HEK293 (cell line): ENCODE data around the gene POTEH.
"Not testable (repeated sequence)": the region's sequence is repeated elsewhere in the genome, so short reads cannot be mapped to it uniquely, and the experiment has no call there.

ENCODE experiments used
- ZBTB17 ChIP-seq: fragments of 450-650 bp; formaldehyde crosslinking; IDR thresholded peaks from 2 replicates; pipeline ENCODE4 v1.5.1; 2016; ENCODE audit warnings: missing biosample characterization, missing genetic modification characterization
- ZNF324 ChIP-seq: fragments of 450-650 bp; formaldehyde crosslinking; IDR thresholded peaks from 2 replicates; pipeline ENCODE4 v1.5.1; 2016; ENCODE audit warnings: missing biosample characterization, missing genetic modification characterization
- ZNF354C ChIP-seq: fragments of 450-650 bp; formaldehyde crosslinking; IDR thresholded peaks from 2 replicates; pipeline ENCODE4 v1.5.1; 2016; ENCODE audit warnings: missing biosample characterization, missing genetic modification characterization, low read depth, borderline replicate concordance
- ZNF510 ChIP-seq: fragments of 450-650 bp; formaldehyde crosslinking; IDR thresholded peaks from 2 replicates; pipeline ENCODE4 v1.5.1; 2018; ENCODE audit warnings: mild to moderate bottlenecking, missing genetic modification characterization, missing biosample characterization; ENCODE audit not compliant: insufficient replicate concordance
- ZNF549 ChIP-seq: fragments of 450-650 bp; IDR thresholded peaks from 2 replicates; pipeline ENCODE4 v1.5.1; 2018; ENCODE audit warnings: missing biosample characterization, missing genetic modification characterization, mild to moderate bottlenecking, inconsistent platforms, moderate library complexity
- ZSCAN30 ChIP-seq: fragments of 450-650 bp; IDR thresholded peaks from 2 replicates; pipeline ENCODE4 v1.5.1; 2018; ENCODE audit warnings: missing biosample characterization, mild to moderate bottlenecking, missing genetic modification characterization, moderate library complexity
- TF ChIP-seq, protein P1 (sequence below): fragments of 450-650 bp; formaldehyde crosslinking; IDR thresholded peaks from 2 replicates; pipeline ENCODE4 v1.5.1; 2016; ENCODE audit warnings: missing biosample characterization, missing genetic modification characterization
- TF ChIP-seq, protein P2 (sequence below): fragments of 450-650 bp; formaldehyde crosslinking; conservative IDR thresholded peaks from 2 replicates; pipeline ENCODE4 v1.5.1; 2016; ENCODE audit warnings: low read depth, missing biosample characterization, missing genetic modification characterization

DNA sequence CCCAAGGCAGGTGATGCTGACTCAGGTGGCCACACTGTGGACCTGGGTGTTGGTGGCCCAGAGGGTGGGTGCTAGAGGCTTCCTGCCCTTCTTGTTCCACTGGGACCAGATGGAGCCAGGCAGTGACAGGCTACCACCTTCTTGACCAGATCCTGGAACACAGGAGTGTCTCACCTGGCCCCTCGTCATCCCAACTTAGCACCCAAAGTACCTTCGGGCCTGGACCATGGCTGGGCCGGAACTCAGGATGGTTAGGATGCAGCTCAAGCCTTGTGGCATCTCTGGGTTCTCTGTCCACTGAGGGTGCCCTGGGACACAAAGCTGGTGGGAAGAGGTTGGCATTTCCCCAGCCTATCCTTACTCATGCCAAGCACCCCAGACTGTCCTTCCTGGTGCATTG is 2.7 kb upstream of the POTEH start:
- TF ChIP-seq ZSCAN30 (tag by site-specific recombination); ZNF510; ZNF354C (tag by site-specific recombination); ZBTB17 (tag by site-specific recombination); ZNF549 (tag by site-specific recombination); ZNF324 (tag by site-specific recombination): not testable (repeated sequence)
- TF ChIP-seq, protein P1, sequence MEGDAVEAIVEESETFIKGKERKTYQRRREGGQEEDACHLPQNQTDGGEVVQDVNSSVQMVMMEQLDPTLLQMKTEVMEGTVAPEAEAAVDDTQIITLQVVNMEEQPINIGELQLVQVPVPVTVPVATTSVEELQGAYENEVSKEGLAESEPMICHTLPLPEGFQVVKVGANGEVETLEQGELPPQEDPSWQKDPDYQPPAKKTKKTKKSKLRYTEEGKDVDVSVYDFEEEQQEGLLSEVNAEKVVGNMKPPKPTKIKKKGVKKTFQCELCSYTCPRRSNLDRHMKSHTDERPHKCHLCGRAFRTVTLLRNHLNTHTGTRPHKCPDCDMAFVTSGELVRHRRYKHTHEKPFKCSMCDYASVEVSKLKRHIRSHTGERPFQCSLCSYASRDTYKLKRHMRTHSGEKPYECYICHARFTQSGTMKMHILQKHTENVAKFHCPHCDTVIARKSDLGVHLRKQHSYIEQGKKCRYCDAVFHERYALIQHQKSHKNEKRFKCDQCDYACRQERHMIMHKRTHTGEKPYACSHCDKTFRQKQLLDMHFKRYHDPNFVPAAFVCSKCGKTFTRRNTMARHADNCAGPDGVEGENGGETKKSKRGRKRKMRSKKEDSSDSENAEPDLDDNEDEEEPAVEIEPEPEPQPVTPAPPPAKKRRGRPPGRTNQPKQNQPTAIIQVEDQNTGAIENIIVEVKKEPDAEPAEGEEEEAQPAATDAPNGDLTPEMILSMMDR (tag by site-specific recombination): not testable (repeated sequence)
- TF ChIP-seq, protein P2, sequence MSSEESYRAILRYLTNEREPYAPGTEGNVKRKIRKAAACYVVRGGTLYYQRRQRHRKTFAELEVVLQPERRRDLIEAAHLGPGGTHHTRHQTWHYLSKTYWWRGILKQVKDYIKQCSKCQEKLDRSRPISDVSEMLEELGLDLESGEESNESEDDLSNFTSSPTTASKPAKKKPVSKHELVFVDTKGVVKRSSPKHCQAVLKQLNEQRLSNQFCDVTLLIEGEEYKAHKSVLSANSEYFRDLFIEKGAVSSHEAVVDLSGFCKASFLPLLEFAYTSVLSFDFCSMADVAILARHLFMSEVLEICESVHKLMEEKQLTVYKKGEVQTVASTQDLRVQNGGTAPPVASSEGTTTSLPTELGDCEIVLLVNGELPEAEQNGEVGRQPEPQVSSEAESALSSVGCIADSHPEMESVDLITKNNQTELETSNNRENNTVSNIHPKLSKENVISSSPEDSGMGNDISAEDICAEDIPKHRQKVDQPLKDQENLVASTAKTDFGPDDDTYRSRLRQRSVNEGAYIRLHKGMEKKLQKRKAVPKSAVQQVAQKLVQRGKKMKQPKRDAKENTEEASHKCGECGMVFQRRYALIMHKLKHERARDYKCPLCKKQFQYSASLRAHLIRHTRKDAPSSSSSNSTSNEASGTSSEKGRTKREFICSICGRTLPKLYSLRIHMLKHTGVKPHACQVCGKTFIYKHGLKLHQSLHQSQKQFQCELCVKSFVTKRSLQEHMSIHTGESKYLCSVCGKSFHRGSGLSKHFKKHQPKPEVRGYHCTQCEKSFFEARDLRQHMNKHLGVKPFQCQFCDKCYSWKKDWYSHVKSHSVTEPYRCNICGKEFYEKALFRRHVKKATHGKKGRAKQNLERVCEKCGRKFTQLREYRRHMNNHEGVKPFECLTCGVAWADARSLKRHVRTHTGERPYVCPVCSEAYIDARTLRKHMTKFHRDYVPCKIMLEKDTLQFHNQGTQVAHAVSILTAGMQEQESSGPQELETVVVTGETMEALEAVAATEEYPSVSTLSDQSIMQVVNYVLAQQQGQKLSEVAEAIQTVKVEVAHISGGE: not testable (repeated sequence)
